ENCODE results near the gene RABL3. TPM values are rescaled to one million over a fixed set of nuclear protein-coding genes. Genes with fewer than 3 reads are reported as not detected.

RABL3 gene
- total and polyA plus RNA-seq, 2 donors (not counting 1 experiment from before 2014, with no cell fraction given): 11.9 to 13.4 TPM

GRCh38 chr3:120749843-120750242, 7.5 kb upstream of the RABL3 start:
- no peaks in the 10 kb centered on the region for H4K20me1 ChIP-seq (ENCODE audit: control insufficient read depth, extremely low read depth, insufficient read depth, low read length)
- no peak for DNase-seq (ENCODE audit: low read depth in 2 of 2)
- TF ChIP-seq EZH2 (IDR thresholded peaks at IDR 0.05; ENCODE audit: low read length, missing control alignments) (no peak), CTCF (conservative IDR thresholded peaks at IDR 0.05 in 1 of 2, IDR thresholded peaks at IDR 0.05 in 1 of 2; ENCODE audit: low read depth in 1 of 2, low read length in 2 of 2) (no peak)
- no peaks in the 10 kb centered on the region for H3K36me3 ChIP-seq (ENCODE audit: control insufficient read depth, insufficient read depth, low read length)
- H3K9me3 ChIP-seq (ENCODE audit: control insufficient read depth, insufficient read depth, low read depth, low read length): no peaks in the 10 kb centered on the region
- no peaks in the 10 kb centered on the region for H3K4me1 ChIP-seq (ENCODE audit: control insufficient read depth, extremely low read depth, insufficient read depth, low read length)
- H3K4me3 ChIP-seq (replicated peaks in 1 of 4; ENCODE audit: control extremely low read depth in 1 of 4, insufficient read depth in 1 of 4, low read depth in 3 of 4, low read length in 4 of 4): no peak overlapping the region
- H3K27me3 ChIP-seq (ENCODE audit: control insufficient read depth, insufficient read depth, low read length): no peaks in the 10 kb centered on the region
- H2AFZ ChIP-seq (ENCODE audit: low read length): no peak overlapping the region
- H3K4me2 ChIP-seq (ENCODE audit: extremely low read depth, insufficient read depth, low read length): no peak overlapping the region
- peaks cover 18% of the 10 kb centered on the region for H3K79me2 ChIP-seq (ENCODE audit: control insufficient read depth, insufficient read depth, low read length)
- no peak overlapping the region for H3K27ac ChIP-seq (ENCODE audit: insufficient read depth, low read length)
- H3K9ac ChIP-seq (ENCODE audit: insufficient read depth, low read length): no peak overlapping the region

- peaks cover 6% of the 10 kb centered on the region for H3K4me1 ChIP-seq (ENCODE audit: control insufficient read depth, extremely low read depth, insufficient read depth, low read length)
- no peaks in the 10 kb centered on the region for H4K20me1 ChIP-seq (ENCODE audit: control insufficient read depth, extremely low read depth, insufficient read depth, low read length)
- H3K27me3 ChIP-seq (ENCODE audit: control insufficient read depth, insufficient read depth, low read length): no peaks in the 10 kb centered on the region
- no peak overlapping the region for H3K27ac ChIP-seq (ENCODE audit: insufficient read depth, low read length)
- DNase-seq (ENCODE audit: low read depth in 2 of 2): no peak
- H3K4me3 ChIP-seq (replicated peaks in 1 of 4; ENCODE audit: control extremely low read depth in 1 of 4, insufficient read depth in 1 of 4, low read depth in 3 of 4, low read length in 4 of 4): no peak overlapping the region
- no peak overlapping the region for H3K9ac ChIP-seq (ENCODE audit: insufficient read depth, low read length)
- TF ChIP-seq CTCF (conservative IDR thresholded peaks at IDR 0.05 in 1 of 2, IDR thresholded peaks at IDR 0.05 in 1 of 2; ENCODE audit: low read depth in 1 of 2, low read length in 2 of 2) (no peak), EZH2 (IDR thresholded peaks at IDR 0.05; ENCODE audit: low read length, missing control alignments) (no peak)
- H3K36me3 ChIP-seq (ENCODE audit: control insufficient read depth, insufficient read depth, low read length): no peaks in the 10 kb centered on the region
- H3K9me3 ChIP-seq (ENCODE audit: control insufficient read depth, insufficient read depth, low read depth, low read length): no peaks in the 10 kb centered on the region
- H3K4me2 ChIP-seq (ENCODE audit: extremely low read depth, insufficient read depth, low read length): no peak overlapping the region
- H2AFZ ChIP-seq (ENCODE audit: low read length): no peak overlapping the region
- peaks cover 39% of the 10 kb centered on the region for H3K79me2 ChIP-seq (ENCODE audit: control insufficient read depth, insufficient read depth, low read length)
These were observed 3.1 kb upstream of the RABL3 start for GRCh38 chr3:120745466-120745865.

GRCh38 chr3:120743556-120744195, 1.4 kb upstream of the RABL3 start:
- peaks cover 37% of the 10 kb centered on the region for H3K79me2 ChIP-seq (ENCODE audit: control insufficient read depth, insufficient read depth, low read length)
- peak in 1 of 2 donors; percentile 14 for DNase-seq (ENCODE audit: low read depth in 2 of 2)
- H3K27ac ChIP-seq (ENCODE audit: insufficient read depth, low read length): peak overlapping the region; percentile 86
- peak overlapping the region; percentile 100 for H3K4me2 ChIP-seq (ENCODE audit: extremely low read depth, insufficient read depth, low read length)
- no peak for TF ChIP-seq CTCF (conservative IDR thresholded peaks at IDR 0.05 in 1 of 2, IDR thresholded peaks at IDR 0.05 in 1 of 2; ENCODE audit: low read depth in 1 of 2, low read length in 2 of 2)
- TF ChIP-seq EZH2 (IDR thresholded peaks at IDR 0.05; ENCODE audit: low read length, missing control alignments): no peak
- peaks cover 6% of the 10 kb centered on the region for H3K4me1 ChIP-seq (ENCODE audit: control insufficient read depth, extremely low read depth, insufficient read depth, low read length)
- peak overlapping the region; percentile 80 to 99 (median 94) for H3K4me3 ChIP-seq (replicated peaks in 1 of 4; ENCODE audit: control extremely low read depth in 1 of 4, insufficient read depth in 1 of 4, low read depth in 3 of 4, low read length in 4 of 4)
- no peaks in the 10 kb centered on the region for H3K27me3 ChIP-seq (ENCODE audit: control insufficient read depth, insufficient read depth, low read length)
- H2AFZ ChIP-seq (ENCODE audit: low read length): peak overlapping the region; percentile 96
- H3K9me3 ChIP-seq (ENCODE audit: control insufficient read depth, insufficient read depth, low read depth, low read length): no peaks in the 10 kb centered on the region
- H3K36me3 ChIP-seq (ENCODE audit: control insufficient read depth, insufficient read depth, low read length): no peaks in the 10 kb centered on the region
- peak overlapping the region; percentile 84 for H3K9ac ChIP-seq (ENCODE audit: insufficient read depth, low read length)
- H4K20me1 ChIP-seq (ENCODE audit: control insufficient read depth, extremely low read depth, insufficient read depth, low read length): no peaks in the 10 kb centered on the region

All from fibroblast of lung (primary cell).